H9 (cell line): ENCODE measurements around the gene TACC2. TPM values are rescaled to one million over a fixed set of nuclear protein-coding genes. Genes with fewer than 3 reads are reported as not detected.

ENCODE experiments used
- DNase-seq: peaks from one replicate; pipeline ENCODE4 v3.0.0-alpha.2; 2017
- H2AFZ ChIP-seq: one replicate; pipeline ENCODE4 v1.6.1; 2013; ENCODE audit warnings: mild to moderate bottlenecking, low read length, control low read depth, moderate library complexity
- H2AK5ac ChIP-seq: 2 replicates; pipeline ENCODE4 v1.6.1; 2013; ENCODE audit warnings: low read length, control low read depth, mixed read lengths; ENCODE audit not compliant: insufficient read length
- H2BK120ac ChIP-seq: one replicate; pipeline ENCODE4 v1.6.1; 2013; ENCODE audit warnings: low read depth, mild to moderate bottlenecking, low read length, control low read depth, inconsistent platforms; ENCODE audit not compliant: poor library complexity, severe bottlenecking
- H2BK12ac ChIP-seq: 2 replicates; pipeline ENCODE4 v1.6.1; 2013; ENCODE audit warnings: low read length, control low read depth, mixed read lengths, low read depth; ENCODE audit not compliant: insufficient read length
- H2BK15ac ChIP-seq: 2 replicates; pipeline ENCODE4 v1.6.1; 2013; ENCODE audit warnings: low read depth, low read length, control low read depth
- H2BK20ac ChIP-seq: one replicate; pipeline ENCODE4 v1.6.1; 2013; ENCODE audit warnings: low read depth, mild to moderate bottlenecking, low read length, control low read depth, inconsistent platforms; ENCODE audit not compliant: poor library complexity, severe bottlenecking
- H2BK5ac ChIP-seq: 2 replicates; pipeline ENCODE4 v1.6.1; 2013; ENCODE audit warnings: low read length, control low read depth, mixed read lengths; ENCODE audit not compliant: insufficient read length
- H3K14ac ChIP-seq: 2 replicates; pipeline ENCODE4 v1.6.1; 2013; ENCODE audit warnings: low read length, control low read depth; ENCODE audit not compliant: insufficient read depth
- H3K18ac ChIP-seq: 2 replicates; pipeline ENCODE4 v1.6.1; 2013; ENCODE audit warnings: low read depth, mild to moderate bottlenecking, mixed read lengths, low read length, control low read depth; ENCODE audit not compliant: insufficient read length
- H3K23ac ChIP-seq: 2 replicates; pipeline ENCODE4 v1.6.1; 2013; ENCODE audit warnings: low read length, control low read depth, mixed read lengths, low read depth; ENCODE audit not compliant: insufficient read length
- H3K23me2 ChIP-seq: 2 replicates; pipeline ENCODE4 v1.6.1; 2013; ENCODE audit warnings: low read depth, mild to moderate bottlenecking, mixed read lengths, low read length, control low read depth; ENCODE audit not compliant: insufficient read length, poor library complexity, severe bottlenecking
- H3K27ac ChIP-seq: 2 replicates; pipeline ENCODE4 v1.5.1; 2013; ENCODE audit warnings: low read length, control low read depth, mixed read lengths, low read depth; ENCODE audit not compliant: insufficient read length
- H3K27me3 ChIP-seq: 2 replicates; pipeline ENCODE4 v1.6.1; 2013; ENCODE audit warnings: low read length, control low read depth, inconsistent platforms; ENCODE audit not compliant: insufficient read depth
- H3K4ac ChIP-seq: 2 replicates; pipeline ENCODE4 v1.6.1; 2013; ENCODE audit warnings: low read depth, mild to moderate bottlenecking, control low read depth, inconsistent platforms, low read length, moderate library complexity
- H3K4me1 ChIP-seq: 2 replicates; pipeline ENCODE4 v1.6.1; 2013; ENCODE audit warnings: low read length, control low read depth, inconsistent platforms; ENCODE audit not compliant: insufficient read depth
- H3K4me2 ChIP-seq: 2 replicates; pipeline ENCODE4 v1.6.1; 2013; ENCODE audit warnings: low read length, control low read depth, mixed read lengths; ENCODE audit not compliant: insufficient read length, insufficient read depth
- H3K56ac ChIP-seq: 2 replicates; pipeline ENCODE4 v1.6.1; 2013; ENCODE audit warnings: low read depth, mild to moderate bottlenecking, mixed read lengths, low read length, control low read depth; ENCODE audit not compliant: insufficient read length
- H3K79me1 ChIP-seq: 2 replicates; pipeline ENCODE4 v1.6.1; 2013; ENCODE audit warnings: low read depth, mild to moderate bottlenecking, moderate library complexity, low read length, control low read depth, inconsistent platforms; ENCODE audit not compliant: insufficient read depth, poor library complexity, severe bottlenecking
- H3K79me2 ChIP-seq: 2 replicates; pipeline ENCODE4 v1.6.1; 2013; ENCODE audit warnings: low read length, control low read depth, inconsistent platforms; ENCODE audit not compliant: insufficient read depth
- H3K9ac ChIP-seq: 2 replicates; pipeline ENCODE4 v1.6.1; 2013; ENCODE audit warnings: low read length, control low read depth, mixed read lengths; ENCODE audit not compliant: insufficient read length; ENCODE audit errors: extremely low read depth
- H3K9me3 ChIP-seq: one replicate; pipeline ENCODE4 v1.6.1; 2013; ENCODE audit warnings: low read depth, low read length, inconsistent platforms; ENCODE audit not compliant: control insufficient read depth
- H3T11ph ChIP-seq: one replicate; pipeline ENCODE4 v1.6.1; 2013; ENCODE audit warnings: mild to moderate bottlenecking, low read length, control low read depth, inconsistent platforms
- H4K20me1 ChIP-seq: one replicate; pipeline ENCODE4 v1.6.1; 2013; ENCODE audit not compliant: control insufficient read depth, insufficient read length, insufficient read depth
- H4K5ac ChIP-seq: 2 replicates; pipeline ENCODE4 v1.6.1; 2013; ENCODE audit warnings: low read depth, mild to moderate bottlenecking, mixed read lengths, low read length, control low read depth; ENCODE audit not compliant: insufficient read length
- H4K8ac ChIP-seq: replicated peaks from 2 replicates; pipeline ENCODE4 v1.6.1; 2013; ENCODE audit warnings: low read length, control low read depth, mixed read lengths, low read depth; ENCODE audit not compliant: insufficient read length
- H4K91ac ChIP-seq: 2 replicates; pipeline ENCODE4 v1.6.1; 2013; ENCODE audit warnings: low read depth, mild to moderate bottlenecking, moderate library complexity, mixed read lengths, low read length, control low read depth; ENCODE audit not compliant: insufficient read length
- H3K27ac Mint-ChIP-seq, 3 experiments: 2 replicates in 2 of 3; 3 replicates in 1 of 3; pipeline ENCODE4 v1.8.0; 2020 to 2021; ENCODE audit warnings: mixed read lengths in 3 of 3, mild to moderate bottlenecking in 1 of 3, moderate library complexity in 1 of 3
- H3K27me3 Mint-ChIP-seq: 2 replicates; pipeline ENCODE4 v1.8.0; 2021; ENCODE audit warnings: low read depth, mild to moderate bottlenecking, moderate library complexity, mixed read lengths
- H3K36me3 Mint-ChIP-seq, 3 experiments: 2 replicates in 2 of 3; 3 replicates in 1 of 3; pipeline ENCODE4 v1.8.0; 2020 to 2021; ENCODE audit warnings: low read depth in 3 of 3, mixed read lengths in 3 of 3; ENCODE audit not compliant: insufficient read depth in 1 of 3
- H3K4me1 Mint-ChIP-seq, 2 experiments: 2 replicates each; pipeline ENCODE4 v1.8.0; 2020; ENCODE audit warnings: mixed read lengths in 2 of 2
- H3K4me3 Mint-ChIP-seq, 2 experiments: 2 replicates in 1 of 2; 3 replicates in 1 of 2; pipeline ENCODE4 v1.8.0; 2020 to 2021; ENCODE audit warnings: mild to moderate bottlenecking in 2 of 2, mixed read lengths in 2 of 2, moderate library complexity in 1 of 2
- H3K9me3 Mint-ChIP-seq, 2 experiments: 2 replicates in 1 of 2; 3 replicates in 1 of 2; pipeline ENCODE4 v1.8.0; 2020; ENCODE audit warnings: mild to moderate bottlenecking in 2 of 2, mixed read lengths in 2 of 2, moderate library complexity in 1 of 2
- CTCF ChIP-seq: fragments of 200-600 bp; sonication (generic); conservative IDR thresholded peaks from 3 replicates; pipeline ENCODE4 v1.8.0; 2021; ENCODE audit warnings: antibody characterized with exemption, mild to moderate bottlenecking
- WGBS: extraction: QIAGEN DNeasy Blood & Tissue Kit; methylation state at CpG from one replicate; pipeline ENCODE4 v1.1.7; 2013; ENCODE audit warnings: missing lambda C conversion rate, low lambda C conversion rate, mixed read lengths; ENCODE audit not compliant: insufficient read length; ENCODE audit errors: extremely low coverage; 5-methylcytosine and 5-hydroxymethylcytosine counted together
- total RNA-seq: library from RNA; stranded (reverse); gene quantifications from 2 replicates; pipeline ENCODE4 v1.2.1, GENCODE V29; 2021

Gene TACC2
- total RNA-seq, 1 experiment from 2014 or later = 58.1 TPM

GRCh38 chr10:122296363-122297120, 307.6 kb downstream of the TACC2 start:
- H2BK120ac ChIP-seq = no peak overlapping the region
- no peak overlapping the region for H3K4ac ChIP-seq
- H3T11ph ChIP-seq = no peak overlapping the region
- H3K14ac ChIP-seq = no peak overlapping the region
- H3K79me1 ChIP-seq = no peaks in the 10 kb centered on the region
- no peaks in the 10 kb centered on the region for H3K4me1 ChIP-seq
- H2AK5ac ChIP-seq = no peak overlapping the region
- H3K18ac ChIP-seq = no peak overlapping the region
- no peaks in the 10 kb centered on the region for H3K79me2 ChIP-seq
- H3K9ac ChIP-seq = no peak overlapping the region
- H4K5ac ChIP-seq = no peak overlapping the region
- no peak overlapping the region for H2BK12ac ChIP-seq
- H3K27ac ChIP-seq = no peak overlapping the region
- H3K9me3 ChIP-seq = no peaks in the 10 kb centered on the region
- H4K8ac ChIP-seq = no peak overlapping the region
- H2BK15ac ChIP-seq = no peak overlapping the region
- Mint-ChIP-seq H3K4me3 (no peak overlapping the region), H3K27ac (no peak overlapping the region), H3K36me3 (no peaks in the 10 kb centered on the region), H3K4me1 (peaks cover 12 to 15% of the 10 kb centered on the region in 2 experiments), H3K27me3 (peaks cover 3% of the 10 kb centered on the region; the same call in 1 of the 2 replicates), H3K9me3 (peaks cover 0 to 2% of the 10 kb centered on the region in 2 experiments; a peak in 2 of 5 replicates)
- no peaks in the 10 kb centered on the region for H3K23me2 ChIP-seq
- H2AFZ ChIP-seq = no peak overlapping the region
- H2BK20ac ChIP-seq = no peak overlapping the region
- no peak overlapping the region for H2BK5ac ChIP-seq
- no peak overlapping the region for H3K56ac ChIP-seq
- H3K27me3 ChIP-seq = no peaks in the 10 kb centered on the region
- H3K23ac ChIP-seq = no peak overlapping the region
- H4K20me1 ChIP-seq = no peaks in the 10 kb centered on the region
- DNase-seq = no peak
- no peak for TF ChIP-seq CTCF
- WGBS = no CpG with 5 or more reads among the region's 8 CpGs
- H3K4me2 ChIP-seq = no peak overlapping the region
- no peak overlapping the region for H4K91ac ChIP-seq
